Measurements from ENCODE around the gene AKR1C1.
"Not testable (repeated sequence)": the region's sequence is repeated elsewhere in the genome, so short reads cannot be mapped to it uniquely, and the experiment has no call there.

The AKR1C1 gene

DNA sequence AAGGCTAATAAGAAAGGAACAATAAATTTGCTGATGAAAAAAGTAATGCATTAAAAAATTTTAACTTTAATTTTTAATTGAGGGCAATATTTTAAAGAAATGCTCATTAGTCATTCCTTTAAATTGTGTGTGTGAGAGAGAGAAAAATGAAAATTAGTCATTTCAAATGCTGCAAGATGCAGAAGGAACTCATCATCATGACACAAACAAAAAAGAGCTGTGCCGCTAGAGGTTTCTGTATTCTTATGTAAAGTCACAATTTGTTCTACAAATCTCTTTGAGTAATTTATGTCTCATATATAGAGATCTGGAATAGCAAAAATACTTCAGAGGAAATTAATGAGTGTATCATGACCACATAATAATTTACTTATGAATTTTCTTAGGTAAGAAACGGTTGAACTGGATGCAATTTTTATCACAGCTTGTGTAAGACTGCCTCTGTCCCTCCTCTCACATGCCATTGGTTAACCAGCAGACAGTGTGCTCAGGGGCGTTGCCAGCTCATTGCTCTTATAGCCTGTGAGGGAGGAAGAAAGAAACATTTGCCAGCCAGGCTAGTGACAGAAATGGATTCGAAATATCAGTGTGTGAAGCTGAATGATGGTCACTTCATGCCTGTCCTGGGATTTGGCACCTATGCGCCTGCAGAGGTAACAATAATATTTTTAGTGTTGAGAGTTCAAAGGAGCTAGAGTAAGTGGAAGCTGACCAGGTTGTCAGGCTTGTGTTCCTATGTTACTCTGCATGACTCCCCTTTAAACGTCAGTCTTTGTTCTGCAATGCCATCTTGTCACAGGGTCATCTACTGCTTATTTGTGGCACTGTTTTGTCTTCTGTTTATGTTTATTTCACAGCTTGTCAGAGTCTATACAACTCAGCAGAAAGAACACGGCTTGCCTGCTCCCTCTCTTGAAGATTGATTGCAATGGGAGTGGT is at the start of gene AKR1C1:
TSS of gene AKR1C1 (plus strand) at position 540 of the 939 bp plus-strand sequence. CDS start at position 570, 30 bp downstream.
- not testable (repeated sequence) for DNase-seq

DNA sequence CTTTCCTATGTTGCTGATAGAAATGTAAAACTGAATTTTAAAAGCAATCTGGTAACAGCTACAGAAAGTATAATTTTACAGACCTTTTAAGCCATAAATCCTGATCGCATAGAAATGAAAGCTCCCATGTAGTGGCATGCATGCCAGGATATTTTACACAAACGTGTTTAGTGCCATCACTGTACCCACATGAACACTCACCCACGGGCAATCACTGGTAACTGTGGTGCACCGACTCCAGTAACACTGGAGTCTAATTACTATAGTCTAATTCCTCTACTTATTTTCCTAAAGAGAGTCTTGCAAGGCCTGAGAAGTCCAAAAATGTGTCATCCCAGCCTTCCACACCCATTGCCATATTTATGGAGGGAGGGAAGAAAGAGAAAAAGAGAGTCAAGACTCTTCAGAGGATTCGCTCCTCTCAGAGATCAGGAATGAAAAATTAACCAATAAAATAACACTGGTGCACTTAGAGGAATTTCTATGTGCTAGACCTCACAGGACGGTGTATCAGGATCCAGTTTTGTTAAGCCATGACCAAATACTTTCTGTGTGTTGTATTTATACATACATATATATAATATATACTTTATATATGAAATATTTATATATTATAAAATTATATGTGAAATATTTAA is 48.9 kb upstream of the AKR1C1 start:
- no peak for DNase-seq

DNA sequence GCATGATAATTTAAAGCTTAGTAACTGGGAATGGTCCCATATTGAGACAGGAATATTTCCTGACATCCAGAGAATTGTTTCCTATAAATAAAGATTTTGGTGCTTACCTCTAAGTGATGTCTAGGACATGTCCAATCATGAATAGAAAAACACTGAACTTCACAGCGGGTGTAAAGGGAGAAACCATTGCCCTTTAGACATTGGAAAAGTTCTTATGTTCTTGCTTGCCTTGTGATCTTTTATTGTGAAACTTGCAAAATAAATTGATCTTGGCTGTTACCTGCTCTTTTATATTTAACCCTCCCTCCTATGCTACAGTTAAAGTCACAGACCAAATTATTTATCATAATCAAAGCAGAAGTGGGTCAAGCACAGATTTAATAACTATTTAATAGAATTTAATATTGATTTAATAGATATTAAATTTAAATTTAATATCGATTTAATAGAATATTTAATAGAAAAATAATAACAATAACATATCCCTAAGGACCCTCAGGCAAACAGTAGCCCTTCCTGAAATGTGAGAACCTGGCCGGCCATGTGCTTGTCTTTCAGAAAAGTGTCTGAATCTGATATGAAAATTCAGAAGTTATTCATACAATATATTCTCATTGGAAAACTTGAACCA is 47.0 kb upstream of the AKR1C1 start:
- DNase-seq = no peak

DNA sequence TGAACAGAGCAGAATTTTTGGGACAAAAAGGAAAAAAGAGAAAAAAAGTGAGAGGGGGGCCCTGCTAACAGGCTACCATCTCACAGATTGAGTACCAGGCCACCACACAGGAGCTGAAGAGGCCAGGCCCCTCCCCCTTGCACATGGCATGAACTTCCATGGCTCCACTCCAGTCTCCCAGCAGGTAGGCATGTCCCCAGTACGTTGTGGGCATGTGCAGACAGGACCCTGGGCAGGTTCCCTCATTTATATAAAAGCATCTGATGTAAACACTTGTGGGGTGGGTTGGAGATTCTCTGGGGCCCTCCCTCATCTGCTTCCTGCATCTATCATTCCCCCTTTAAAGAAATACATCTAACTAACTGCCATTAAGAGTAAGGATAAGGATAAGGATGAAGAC is 45.0 kb upstream of the AKR1C1 start:
- no peak for DNase-seq

DNA sequence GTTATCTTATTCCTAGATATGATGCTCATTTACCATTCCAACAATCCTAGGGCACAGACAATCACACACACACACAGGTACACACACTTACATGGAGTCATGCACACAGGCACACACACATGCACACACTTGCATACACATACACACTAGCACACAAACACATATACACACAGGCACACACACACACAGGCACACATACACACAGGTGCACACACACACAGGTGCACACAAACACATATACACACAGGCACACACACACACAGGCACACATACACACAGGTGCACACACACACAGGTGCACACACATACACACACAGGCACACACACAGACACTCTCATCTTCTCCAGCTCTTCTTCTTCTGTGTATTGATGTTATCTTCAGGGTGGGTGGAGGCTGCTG is 38.7 kb upstream of the AKR1C1 start:
- DNase-seq = not testable (repeated sequence)

DNA sequence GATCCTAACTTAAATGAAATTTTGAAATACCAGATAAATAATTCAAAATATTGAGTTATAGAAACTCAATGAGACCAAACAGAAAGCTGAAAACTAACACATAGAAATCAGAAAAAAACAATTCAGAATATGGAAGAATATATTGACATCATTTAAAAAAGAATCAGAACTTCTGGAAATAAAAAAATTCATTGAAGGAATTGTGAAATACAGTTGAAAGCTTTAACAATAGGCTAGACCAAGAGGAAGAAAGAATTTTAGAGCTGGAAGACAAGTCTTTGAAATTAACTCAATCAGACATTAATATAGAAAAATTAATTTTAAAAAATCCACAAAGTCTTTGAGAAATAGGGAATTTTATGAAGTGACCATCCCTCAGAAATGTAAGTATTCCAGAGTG is 36.8 kb upstream of the AKR1C1 start:
- no peak for DNase-seq

DNA sequence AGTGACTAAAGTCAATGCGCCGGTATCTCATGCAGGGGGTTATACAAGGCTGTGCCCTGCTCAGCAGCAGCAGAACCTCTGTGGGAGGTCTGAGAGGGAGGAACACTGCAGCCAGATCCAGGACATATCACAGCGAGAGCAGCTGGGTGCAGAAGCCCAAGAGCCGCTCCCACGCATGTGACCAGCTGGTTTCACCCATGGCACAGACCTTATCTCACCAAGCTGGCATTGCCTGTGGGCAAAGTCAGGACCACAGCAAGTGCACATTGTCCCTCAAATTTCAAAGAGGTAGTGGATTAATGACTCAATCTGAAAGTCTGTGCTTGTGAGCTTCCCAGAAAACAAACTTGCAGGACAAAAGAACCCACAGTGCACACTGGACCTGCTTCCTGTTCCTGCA is 31.6 kb upstream of the AKR1C1 start:
- no peak for DNase-seq

DNA sequence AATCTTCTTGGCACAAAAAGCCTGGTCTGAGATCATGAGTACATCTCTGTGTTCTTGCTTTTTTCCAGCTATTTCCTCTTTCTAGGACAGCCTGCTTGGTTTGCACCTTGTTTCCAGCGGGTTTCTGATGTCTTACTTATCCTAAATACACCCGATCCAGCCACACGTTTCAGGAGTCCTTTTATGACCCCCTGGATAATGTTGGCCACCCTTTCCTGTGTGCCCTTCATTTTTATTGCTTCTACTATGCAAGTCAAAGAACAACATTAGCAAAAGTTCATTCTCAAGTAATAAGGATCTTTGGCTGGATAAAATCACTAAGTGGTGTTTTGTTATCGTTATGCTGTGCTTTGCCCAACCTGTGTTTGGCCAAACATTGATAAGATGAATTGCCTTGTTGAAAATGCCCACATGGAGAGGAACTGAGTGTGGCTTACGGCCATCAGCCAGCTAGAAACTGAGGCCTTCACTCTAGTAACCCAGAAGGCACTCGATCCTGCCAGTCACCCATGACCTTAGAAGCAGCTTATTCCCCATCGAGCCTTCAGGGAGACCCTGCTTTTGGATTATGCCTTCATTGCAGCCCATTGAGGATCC is 28.7 kb upstream of the AKR1C1 start:
- DNase-seq = no peak

DNA sequence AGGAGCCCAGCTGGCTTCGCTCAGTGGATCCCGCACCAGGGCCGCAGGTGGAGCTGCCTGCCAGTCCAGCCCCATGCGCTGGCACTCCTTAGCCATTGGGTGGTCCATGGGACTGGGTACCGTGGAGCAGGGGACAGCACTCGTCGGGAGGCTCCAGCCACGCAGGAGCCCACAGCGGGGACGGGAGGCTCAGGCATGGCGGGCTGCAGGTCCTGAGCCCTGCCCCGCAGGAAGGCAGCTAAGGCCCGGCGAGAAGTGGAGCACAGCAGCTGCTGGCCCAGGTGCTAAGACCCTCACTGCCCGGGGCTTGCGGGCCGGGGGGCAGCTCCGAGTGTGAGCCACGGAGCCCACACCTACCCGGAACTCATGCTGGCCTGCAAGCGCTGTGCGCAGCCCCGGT is 25.9 kb upstream of the AKR1C1 start:
- DNase-seq = no peak

DNA sequence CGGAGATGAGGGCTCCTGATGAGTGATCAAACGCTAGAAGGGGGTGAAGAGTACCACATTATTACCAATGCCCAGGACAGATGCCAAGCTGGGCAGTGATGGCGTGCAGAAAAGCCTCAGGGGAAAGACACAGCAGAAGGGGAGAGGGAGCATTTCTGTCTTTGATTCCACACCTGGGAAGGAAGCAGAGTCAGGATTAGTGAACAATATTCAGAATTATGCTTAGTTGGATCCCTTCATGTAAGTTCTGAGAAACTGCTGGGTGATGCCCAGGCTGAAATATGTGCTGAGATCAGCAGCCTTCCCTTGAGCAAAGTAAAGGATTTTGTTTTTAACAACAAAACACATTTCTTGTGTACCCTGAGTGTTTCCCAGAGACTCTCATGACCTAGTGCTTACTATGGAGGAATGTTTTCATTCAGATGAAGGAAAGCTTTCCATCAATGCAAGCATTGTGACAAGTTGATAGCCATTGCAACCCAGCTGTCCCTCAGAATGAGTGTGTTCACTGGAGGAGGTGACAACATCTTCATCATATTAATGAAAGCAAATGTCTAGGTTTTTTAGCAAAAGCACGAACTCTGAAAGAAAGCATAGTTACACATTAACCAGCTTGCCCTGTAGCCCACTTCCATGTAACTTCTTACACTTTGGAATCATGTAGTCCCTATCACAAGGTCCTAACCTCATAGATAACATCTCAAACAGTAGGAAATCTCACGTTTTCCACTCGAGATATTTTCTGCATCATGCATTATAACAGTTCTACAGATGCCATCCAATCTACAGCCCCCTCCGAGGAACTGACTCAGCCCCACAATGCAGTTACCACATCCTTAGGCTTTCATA is 23.8 kb upstream of the AKR1C1 start:
- DNase-seq = no peak

DNA sequence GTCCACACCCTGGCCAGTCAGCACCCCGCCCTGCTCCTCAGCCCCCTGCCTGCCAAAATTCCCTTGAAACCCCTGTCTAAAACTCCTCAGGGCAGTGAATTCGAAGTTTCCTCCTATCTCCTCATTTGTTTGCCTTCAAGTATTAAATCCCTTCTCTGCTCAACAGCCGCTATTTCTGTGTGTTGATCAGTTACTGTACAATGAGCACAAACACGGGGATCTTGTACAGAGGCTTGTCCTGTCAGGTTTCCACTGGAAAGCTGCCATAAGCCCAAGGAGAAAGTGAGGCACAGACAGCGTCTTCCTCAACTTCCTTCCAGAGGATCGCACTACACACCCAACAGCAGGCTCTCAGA is 23.2 kb upstream of the AKR1C1 start:
- DNase-seq = not testable (repeated sequence)

DNA sequence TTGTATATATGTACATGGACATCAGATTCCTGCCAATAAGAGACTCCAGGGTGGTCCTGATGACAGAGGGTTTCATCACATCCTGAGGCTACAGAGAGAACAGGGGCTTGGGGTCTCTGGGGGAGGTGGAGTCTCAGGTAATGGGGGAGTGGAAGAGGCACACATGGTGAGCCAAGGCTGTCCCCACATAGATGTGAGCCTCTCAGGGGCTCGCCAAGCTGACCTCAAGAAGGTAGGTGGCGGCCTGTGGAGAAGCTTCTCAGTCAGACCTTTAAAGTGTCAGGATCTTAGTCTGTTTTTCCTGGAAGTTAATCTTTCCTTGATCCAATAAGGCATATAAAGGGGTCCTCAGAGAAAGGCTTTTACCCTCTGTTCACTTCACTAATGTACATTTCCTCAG is 22.3 kb upstream of the AKR1C1 start:
- not testable (repeated sequence) for DNase-seq

DNA sequence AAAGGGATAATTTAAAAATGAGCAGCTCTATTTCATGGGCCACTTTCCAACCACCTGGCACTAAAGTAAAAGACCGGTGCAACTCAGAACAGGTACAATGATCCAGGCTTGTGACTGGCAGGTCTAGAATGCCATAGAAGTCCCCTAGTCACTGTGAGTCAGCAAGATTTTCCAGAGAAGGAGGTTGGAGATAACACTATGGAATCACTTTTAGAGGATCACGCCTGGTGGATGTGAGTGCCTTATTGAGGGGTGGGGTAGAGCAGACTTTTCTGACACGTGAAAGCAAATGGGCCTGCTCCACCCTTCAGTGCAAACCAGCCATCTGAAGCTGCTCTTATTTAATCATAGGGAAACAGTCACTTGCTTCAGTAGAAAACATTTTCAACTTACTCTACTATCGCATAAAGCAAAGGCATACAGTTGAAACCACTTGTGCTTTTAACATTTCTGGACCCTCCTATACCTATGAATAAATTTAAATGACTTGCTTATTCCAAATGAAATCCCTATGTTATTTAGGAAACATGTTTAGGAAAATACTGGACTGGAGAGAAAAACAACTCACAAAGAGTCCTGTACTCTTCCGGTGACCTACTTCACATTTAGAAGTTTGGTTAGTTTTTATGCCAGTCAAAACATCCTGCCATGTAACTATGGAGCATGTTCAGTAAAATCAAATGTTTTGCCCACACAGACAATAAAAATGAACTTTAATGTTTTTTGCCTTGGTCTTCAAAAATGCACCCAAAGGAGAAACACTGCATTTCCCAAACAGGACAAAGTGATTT is 21.5 kb upstream of the AKR1C1 start:
- no peak for DNase-seq

DNA sequence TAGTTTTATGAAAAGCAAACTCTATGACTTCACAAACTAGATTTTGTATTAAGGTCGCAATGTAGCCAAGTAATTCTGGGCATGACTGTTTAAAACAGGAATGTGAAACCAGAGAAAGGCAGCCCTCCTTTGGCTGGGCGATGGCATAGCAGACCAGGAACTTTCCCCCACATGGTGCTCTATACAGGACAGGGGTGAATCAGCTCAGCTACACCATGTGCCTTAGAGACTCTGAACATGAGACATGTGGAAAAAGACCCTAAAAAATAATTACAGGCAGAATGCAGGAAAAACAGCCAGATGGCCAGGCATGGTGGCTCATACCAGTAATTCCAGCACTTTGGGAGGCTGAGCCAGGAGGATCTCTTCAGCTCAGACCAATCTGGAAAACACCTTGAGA is 20.3 kb upstream of the AKR1C1 start:
- not testable (repeated sequence) for DNase-seq

DNA sequence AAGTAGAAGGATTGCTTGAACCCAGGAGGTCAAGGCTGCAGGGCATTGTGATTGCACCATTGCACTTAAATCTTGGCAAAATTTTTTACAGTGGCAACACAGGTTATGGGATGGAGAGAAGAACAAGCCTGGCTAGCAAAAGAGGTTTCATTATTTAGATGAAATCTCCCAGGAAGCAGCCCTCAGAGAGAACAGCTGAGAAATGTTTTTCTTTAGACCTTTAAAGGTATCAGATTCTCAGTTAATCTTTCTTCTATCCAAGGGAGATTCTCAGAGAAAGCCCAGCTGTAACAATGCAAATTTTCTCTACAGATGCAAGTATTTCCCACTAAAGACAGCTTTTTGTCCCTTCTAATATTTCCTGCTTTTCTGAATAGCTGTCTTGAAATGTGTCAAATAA is 19.8 kb upstream of the AKR1C1 start:
- DNase-seq = not testable (repeated sequence)

DNA sequence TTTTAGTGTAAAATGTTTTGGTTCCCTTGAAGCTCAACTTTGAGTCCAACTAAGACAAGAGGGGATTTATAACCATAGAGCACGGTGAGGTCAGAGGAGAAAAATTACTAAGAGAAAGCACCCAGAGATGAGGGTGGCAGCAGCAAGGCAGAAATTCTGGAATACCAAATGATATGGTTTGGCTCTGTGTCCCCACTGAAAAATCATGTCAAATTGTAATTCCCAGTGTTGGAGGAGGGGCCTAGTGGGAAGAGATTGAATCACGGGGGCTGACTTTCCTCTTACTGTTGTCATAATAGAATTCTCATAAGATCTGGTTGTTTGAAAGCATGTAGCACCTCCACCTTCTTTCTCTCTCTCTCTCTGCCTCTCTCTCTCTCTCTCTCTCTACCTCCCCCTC is 19.4 kb upstream of the AKR1C1 start:
- DNase-seq = no peak

DNA sequence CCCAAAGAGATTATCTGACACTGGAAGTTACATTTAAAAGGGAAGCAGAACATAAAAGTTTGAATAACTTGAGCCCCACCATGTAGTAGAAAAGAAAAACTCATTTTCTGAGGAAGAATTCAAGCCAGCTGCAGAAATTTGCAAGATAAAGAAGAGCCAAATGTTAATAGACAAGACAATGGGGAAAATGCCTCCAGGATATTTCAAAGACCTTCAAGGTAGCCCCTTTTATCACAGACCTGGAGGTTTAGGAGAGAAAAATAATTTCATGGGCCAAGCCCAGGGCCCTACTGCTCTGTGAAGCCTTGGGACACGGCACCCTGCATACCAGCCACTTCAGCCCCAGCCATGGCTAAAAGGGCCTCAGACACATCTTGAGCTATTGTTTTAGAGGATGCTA is 18.4 kb upstream of the AKR1C1 start:
- DNase-seq = no peak

DNA sequence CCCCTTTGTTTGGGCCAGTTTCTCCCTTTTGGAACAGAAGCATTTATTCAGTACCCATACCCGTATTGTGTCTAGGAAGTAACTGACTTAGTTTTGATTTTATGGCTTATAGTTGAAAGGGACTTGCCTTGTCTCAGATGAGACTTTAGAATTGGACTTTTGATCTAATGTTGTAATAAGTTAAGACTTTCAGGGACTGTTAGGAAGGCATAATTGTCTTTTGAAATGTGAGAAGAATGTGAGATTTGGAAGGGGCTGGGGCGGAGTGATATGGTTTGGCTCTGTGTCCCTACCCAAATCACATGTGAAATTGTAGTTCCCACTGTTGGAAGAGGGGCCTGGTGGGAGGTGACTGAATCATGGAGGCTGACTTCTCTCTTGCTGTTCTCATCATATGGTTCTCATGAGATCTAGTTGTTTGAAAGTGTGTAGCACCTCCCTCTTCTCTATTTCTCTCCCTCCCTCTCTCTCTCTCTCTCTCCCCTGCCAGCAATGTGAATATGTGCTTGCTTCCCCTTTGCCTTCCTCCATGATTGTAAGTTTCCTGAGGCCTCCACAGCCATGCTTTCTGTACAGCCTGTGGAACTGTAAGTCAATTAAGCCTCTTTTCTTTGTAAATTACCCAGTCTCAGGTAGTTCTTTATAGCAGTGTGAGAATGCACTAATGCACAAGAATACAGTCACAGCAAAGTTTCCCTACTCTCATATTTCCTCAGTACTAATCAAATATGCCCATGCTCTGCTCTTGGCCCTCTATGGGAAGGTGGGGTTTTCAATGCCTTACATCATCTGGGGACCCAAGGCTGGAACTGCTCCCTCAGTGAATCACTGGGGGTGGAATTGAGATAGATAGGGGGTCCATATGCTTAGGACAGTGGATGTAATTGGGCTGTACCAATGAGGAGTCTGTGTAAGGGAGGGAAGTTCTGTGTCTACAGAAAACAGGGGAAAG is 17.2 kb upstream of the AKR1C1 start:
- no peak for DNase-seq

DNA sequence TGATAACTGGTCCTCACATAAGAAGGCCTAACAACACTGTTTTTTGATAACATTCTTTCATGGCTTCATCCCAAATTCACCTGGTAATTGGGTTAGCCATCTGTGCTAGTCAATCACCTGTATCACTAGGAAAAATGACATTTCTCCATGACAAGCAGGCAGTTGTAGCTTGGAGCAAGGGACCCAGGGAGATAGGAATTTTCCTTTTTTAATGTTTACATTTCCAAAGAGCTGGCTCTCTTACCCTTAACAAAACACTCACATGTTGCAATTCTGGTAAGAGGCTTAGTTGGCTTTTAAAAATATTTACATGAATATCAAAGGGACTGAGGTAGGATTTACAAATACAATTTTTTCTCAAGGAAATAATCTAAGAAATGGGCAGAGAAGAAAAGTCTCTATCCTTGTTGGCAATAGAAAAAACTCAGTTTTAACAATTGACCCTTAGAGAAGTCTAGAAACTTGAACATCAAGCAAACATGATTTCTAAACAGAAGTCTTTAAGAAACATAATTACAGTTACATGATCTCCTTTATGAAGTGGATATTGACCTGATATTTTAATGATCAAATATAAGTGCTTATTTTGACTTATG is 16.1 kb upstream of the AKR1C1 start:
- no peak for DNase-seq
